HG03159 (cell line): ENCODE measurements around the gene ACTN3.
"Not testable (repeated sequence)": the region's sequence is repeated elsewhere in the genome, so short reads cannot be mapped to it uniquely, and the experiment has no call there.

ENCODE experiments used
- ATAC-seq: cut with Tn5 transposase; IDR thresholded peaks from one replicate; pipeline ENCODE4 v1.9.1; 2021; ENCODE audit warnings: mild to moderate bottlenecking, moderate library complexity; ENCODE audit not compliant: unreplicated experiment

Gene ACTN3

DNA sequence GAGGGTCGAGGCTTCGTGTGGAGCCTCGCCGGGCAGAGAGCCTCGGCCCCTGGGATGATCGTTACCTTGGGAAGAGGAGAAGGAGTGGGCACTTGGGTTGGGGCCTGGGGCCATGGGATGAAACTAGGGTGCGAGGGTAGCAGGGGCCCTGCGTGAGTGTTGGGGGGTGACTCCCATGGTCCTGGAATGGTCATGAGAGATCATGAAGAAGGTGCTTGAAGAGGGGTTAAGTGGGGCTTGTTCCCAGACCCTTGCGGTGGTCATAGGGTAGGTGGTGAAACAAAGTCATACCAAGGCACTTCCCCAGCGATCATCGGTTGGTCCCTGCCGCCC, 46.6 kb downstream of the ACTN3 start:
- ATAC-seq: peak; percentile 18

GRCh38 chr11:66593650-66594049, 46.9 kb downstream of the ACTN3 start:
- ATAC-seq: no peak

GRCh38 chr11:66595245-66595904, 48.7 kb downstream of the ACTN3 start:
- ATAC-seq: no peak

- no peak for ATAC-seq
These were observed 52.3 kb downstream of the ACTN3 start for GRCh38 chr11:66598993-66599392.

DNA sequence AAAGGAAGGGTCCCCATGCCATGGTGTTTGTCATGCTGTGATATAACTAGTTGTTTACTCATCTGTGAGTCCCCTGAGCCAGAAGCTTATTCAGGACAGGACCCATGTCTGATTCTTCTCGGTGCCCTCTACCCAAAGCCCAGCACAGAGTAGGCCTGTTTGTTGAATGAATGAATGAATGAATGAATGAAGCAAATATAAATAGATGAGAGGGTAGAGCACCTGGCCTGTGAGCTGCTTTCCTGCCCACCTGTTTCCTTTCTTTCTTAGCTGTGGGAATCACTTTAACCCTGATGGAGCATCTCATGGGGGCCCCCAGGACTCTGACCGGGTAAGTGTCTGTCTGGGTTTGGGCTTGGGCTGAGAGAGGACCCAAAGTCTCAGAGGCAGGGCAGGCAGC, 53.5 kb downstream of the ACTN3 start:
- ATAC-seq: no peak

- ATAC-seq: no peak
These were observed 54.0 kb downstream of the ACTN3 start for GRCh38 chr11:66600631-66601233.

- ATAC-seq: no peak
These were observed 56.4 kb downstream of the ACTN3 start for GRCh38 chr11:66603072-66603471.

GRCh38 chr11:66604155-66604554, 57.5 kb downstream of the ACTN3 start:
- ATAC-seq: no peak

- not testable (repeated sequence) for ATAC-seq
These were observed 59.9 kb downstream of the ACTN3 start for GRCh38 chr11:66606608-66607007.

DNA sequence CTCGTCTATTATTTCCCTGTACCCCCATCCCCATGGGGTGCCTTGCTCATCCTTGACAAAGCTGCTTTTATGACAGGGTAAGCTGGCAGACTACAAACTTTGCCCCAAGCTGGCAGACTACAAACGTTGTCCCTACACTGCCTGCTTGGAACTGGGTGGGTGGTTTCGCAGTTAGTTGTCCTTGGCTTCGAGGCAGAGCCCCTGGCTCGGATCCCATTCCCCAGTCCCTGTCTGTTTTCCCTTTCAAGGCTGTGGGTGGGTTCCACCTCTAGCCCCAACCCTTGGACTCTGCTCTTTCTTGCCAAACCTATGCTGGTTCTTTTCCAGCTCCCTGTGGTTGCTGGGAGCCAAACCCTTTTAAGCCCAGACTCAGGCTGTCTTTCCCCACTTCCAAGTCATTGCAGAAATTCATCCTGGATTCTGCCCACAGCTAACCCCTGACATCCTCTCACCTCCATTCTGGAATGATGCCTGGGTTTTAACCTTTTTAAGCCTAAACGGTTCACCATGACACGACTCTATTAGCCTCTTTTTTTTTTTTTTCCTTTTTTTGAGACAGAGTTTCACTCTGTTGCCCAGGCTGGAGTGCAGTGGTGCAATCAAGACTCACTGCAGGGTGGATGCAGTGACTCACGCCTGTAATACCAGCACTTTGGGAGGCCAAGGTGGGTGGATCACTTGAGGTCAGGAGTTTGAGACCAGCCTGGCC, 60.6 kb downstream of the ACTN3 start:
- ATAC-seq: no peak

- ATAC-seq: no peak
These were observed 63.3 kb downstream of the ACTN3 start for GRCh38 chr11:66609721-66610617.

DNA sequence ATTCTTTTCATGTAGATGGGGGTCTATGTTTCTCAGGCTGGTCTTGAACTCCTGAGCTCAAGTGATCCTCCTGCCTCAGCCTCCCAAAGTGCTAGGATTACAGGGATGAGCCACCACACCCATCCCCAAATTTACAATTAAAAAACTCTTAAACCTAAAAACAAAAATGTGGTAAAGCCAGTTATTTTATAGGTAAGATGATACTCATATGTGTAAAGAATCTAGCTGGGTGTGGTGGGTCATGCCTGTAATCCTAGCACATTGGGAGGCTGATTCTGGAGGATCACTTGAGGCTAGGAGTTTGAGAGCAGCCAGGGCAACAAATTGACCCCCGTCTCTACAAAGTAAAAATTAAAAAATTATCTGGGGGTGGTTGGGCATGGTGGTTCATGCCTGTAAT, 65.8 kb downstream of the ACTN3 start:
- no peak for ATAC-seq
